K562 (cell line): ENCODE measurements around the gene TMBIM4. TPM values are rescaled to one million over a fixed set of nuclear protein-coding genes. Genes with fewer than 3 reads are reported as not detected.

Source experiments
- ATAC-seq: fragments of 200-7000 bp; cut with Tn5 transposase; 3 replicates; pipeline ENCODE4 v1.9.1; 2020; ENCODE audit warnings: moderate library complexity
- BruUV-seq: library from RNA; stranded (reverse); fragments of 400-500 nt; replicated peaks from 2 replicates; lab custom pipeline; 2021; lab: Mats Ljungman, UMichigan
- CTCF ChIA-PET: fragments of 300-600 bp; formaldehyde crosslinking; extraction: SDS; loops from one replicate; lab custom pipeline; 2021; ENCODE audit warnings: low intra/inter-chr PET ratio; lab: Yijun Ruan, JAX
- POLR2A ChIA-PET: fragments of 300-600, 350-650 bp; sonication (Branson Sonifier 250); formaldehyde crosslinking; extraction: SDS; loops from one replicate; lab custom pipeline; 2021; ENCODE audit warnings: antibody characterized with exemption, inconsistent platforms; lab: Yijun Ruan, JAX
- DNase-seq, 4 experiments: peaks; one replicate each; pipeline versions ENCODE4 v3.0.0 to v3.0.0-alpha.2; 2011 to 2018; ENCODE audit warnings: low spot score in 3 of 4, mixed read lengths in 3 of 4; ENCODE audit errors: extremely low read depth in 1 of 4
- FAIRE-seq: peaks from 2 replicates; lab custom pipeline; 2011; peaks lifted over from hg19 to GRCh38; lab: Jason Lieb, UNC
- H2AFZ ChIP-seq: 2 replicates; pipeline ENCODE4 v1.6.0; 2011; ENCODE audit warnings: low read depth, low read length, control low read depth, inconsistent platforms
- H3K27ac ChIP-seq: fragments of 200-600 bp; 3 replicates; pipeline ENCODE4 v1.8.0; 2011; ENCODE audit warnings: low read depth, mild to moderate bottlenecking, control low read depth, inconsistent platforms, low read length, moderate library complexity, mixed read lengths; ENCODE audit errors: extremely low read depth
- H3K27me3 ChIP-seq, 2 experiments: fragments of 300-600 bp in 1 of 2; 2 replicates in 1 of 2; 3 replicates in 1 of 2; pipeline versions ENCODE4 v1.6.0 to v1.8.0; 2011; ENCODE audit warnings: inconsistent platforms in 2 of 2, low read length in 2 of 2, mild to moderate bottlenecking in 1 of 2, mixed read lengths in 1 of 2, moderate library complexity in 1 of 2; ENCODE audit not compliant: control insufficient read depth in 2 of 2, insufficient read depth in 2 of 2
- H3K36me3 ChIP-seq: fragments of 300-600 bp; 3 replicates; pipeline ENCODE4 v1.8.0; 2011; ENCODE audit warnings: mild to moderate bottlenecking, low read length, inconsistent platforms; ENCODE audit not compliant: control insufficient read depth, insufficient read depth
- H3K4me1 ChIP-seq, 2 experiments: fragments of 200-600 bp in 1 of 2; replicated peaks in 1 of 2; 2 replicates in 1 of 2; 3 replicates in 1 of 2; pipeline versions ENCODE4 v1.5.1 to v1.8.0; 2011; ENCODE audit warnings: inconsistent platforms in 2 of 2, low read length in 2 of 2, mild to moderate bottlenecking in 1 of 2, mixed read lengths in 1 of 2, moderate library complexity in 1 of 2; ENCODE audit not compliant: control insufficient read depth in 2 of 2, insufficient read depth in 2 of 2
- H3K4me2 ChIP-seq: 2 replicates; pipeline ENCODE4 v1.6.1; 2011; ENCODE audit warnings: low read length, control low read depth, inconsistent platforms, mixed read lengths; ENCODE audit not compliant: insufficient read depth
- H3K4me3 ChIP-seq: fragments of 200-600 bp; sonication (generic), shearing (Covaris generic); 2 replicates; pipeline ENCODE4 v1.5.1; 2016; ENCODE audit warnings: control low read depth, inconsistent platforms
- H3K79me2 ChIP-seq: fragments of 200-600 bp; 3 replicates; pipeline ENCODE4 v1.8.0; 2011; ENCODE audit warnings: low read length, inconsistent platforms; ENCODE audit not compliant: control insufficient read depth, insufficient read depth
- H3K9ac ChIP-seq, 2 experiments: 2 replicates each; pipeline versions ENCODE4 v1.6.0 to v1.6.1; 2011; ENCODE audit warnings: low read depth in 2 of 2, low read length in 2 of 2, control low read depth in 1 of 2, inconsistent platforms in 1 of 2, mild to moderate bottlenecking in 1 of 2, mixed read lengths in 1 of 2; ENCODE audit not compliant: insufficient read depth in 1 of 2
- H3K9me1 ChIP-seq: one replicate; pipeline ENCODE4 v1.6.0; 2011; ENCODE audit warnings: inconsistent platforms, mild to moderate bottlenecking, low read length, moderate library complexity; ENCODE audit not compliant: control insufficient read depth, insufficient read depth
- H3K9me3 ChIP-seq: replicated peaks from 2 replicates; pipeline ENCODE4 v1.5.1; 2011; ENCODE audit warnings: low read depth, low read length, inconsistent platforms; ENCODE audit not compliant: control insufficient read depth, insufficient read depth
- H4K20me1 ChIP-seq: replicated peaks from 2 replicates; pipeline ENCODE4 v1.6.1; 2011; ENCODE audit warnings: low read length, inconsistent platforms, mixed read lengths; ENCODE audit not compliant: control insufficient read depth, insufficient read depth
- ARID2 ChIP-seq: fragments of 450-650 bp; IDR thresholded peaks from 2 replicates; pipeline ENCODE4 v1.6.1; 2017; ENCODE audit warnings: antibody characterized with exemption, mild to moderate bottlenecking
- KDM2B ChIP-seq: fragments of 250-450 bp; sonication (Bioruptor Pico); IDR thresholded peaks from 2 replicates; pipeline ENCODE4 v1.8.0; 2021; ENCODE audit warnings: mild to moderate bottlenecking, moderate library complexity
- SPI1 ChIP-seq: IDR thresholded peaks from 2 replicates; pipeline ENCODE4 v1.6.1; 2011; ENCODE audit warnings: low read depth, low read length, control low read depth, borderline replicate concordance
- TARDBP ChIP-seq: fragments of 450-650 bp; IDR thresholded peaks from 2 replicates; pipeline ENCODE4 v1.6.1; 2016
- WGBS: fragments of 100-300 bp; shearing (Covaris generic); methylation state at CpG from one replicate; pipeline ENCODE4 v1.1.6; 2016; ENCODE audit warnings: low coverage, mixed read lengths; ENCODE audit not compliant: insufficient coverage; ENCODE audit errors: missing lambda C conversion rate; 5-methylcytosine and 5-hydroxymethylcytosine counted together
- in situ Hi-C: fragments of 300-500 bp; cut with MboI; formaldehyde crosslinking; loops from 4 replicates; pipeline ENCODE4 v1.15.0; 2018; ENCODE audit warnings: inconsistent platforms, mixed read lengths
- intact Hi-C: fragments of 100-400 bp; cut with micrococcal nuclease; formaldehyde crosslinking; loops from 2 replicates; pipeline ENCODE4 v1.14.2; 2022
- polyA plus RNA-seq, 8 experiments: library from polyadenylated mRNA; depleted of rRNA in 4 of 8; stranded (reverse) in 5 of 8; unstranded in 3 of 8; fragments of >200 nt; fragmentation: Nextera tagmentation in 2 of 8; fragmentation: Illumina TruSeq in 1 of 8; extraction: Ambion mirVana in 2 of 8; extraction: Trizol in 1 of 8; gene quantifications; 2 replicates each; pipeline versions ENCODE4 v1.2.1 to v1.2.3, GENCODE V29; 2011 to 2014; ENCODE audit warnings: inconsistent platforms in 1 of 8, missing spikeins in 1 of 8
- total RNA-seq, 7 experiments: library from RNA; depleted of rRNA in 6 of 7; stranded (reverse); fragments of >200 nt in 6 of 7; fragmentation: Illumina TruSeq in 2 of 7; extraction: Trizol in 2 of 7; gene quantifications; 2 replicates each; pipeline versions ENCODE4 v1.2.1 to v1.2.3, GENCODE V29; 2011 to 2021; ENCODE audit warnings: low replicate concordance in 1 of 7
- TF ChIP-seq, protein P1 (sequence below): sonication (generic); formaldehyde crosslinking; IDR thresholded peaks from 2 replicates; pipeline ENCODE4 v1.8.0; 2022; ENCODE audit warnings: missing genetic modification reagents, mild to moderate bottlenecking, borderline replicate concordance
- TF ChIP-seq, protein P2 (sequence below): fragments of 450-650 bp; formaldehyde crosslinking; conservative IDR thresholded peaks from 2 replicates; pipeline ENCODE4 v1.4.0; 2022; ENCODE audit warnings: mild to moderate bottlenecking, missing genetic modification characterization

The TMBIM4 gene
- total and polyA plus RNA-seq, 9 of the 15 experiments (the other 6 are each of a cell fraction or from before 2014, with no cell fraction given) = 18.6 to 272 (median 50.0) TPM

DNA sequence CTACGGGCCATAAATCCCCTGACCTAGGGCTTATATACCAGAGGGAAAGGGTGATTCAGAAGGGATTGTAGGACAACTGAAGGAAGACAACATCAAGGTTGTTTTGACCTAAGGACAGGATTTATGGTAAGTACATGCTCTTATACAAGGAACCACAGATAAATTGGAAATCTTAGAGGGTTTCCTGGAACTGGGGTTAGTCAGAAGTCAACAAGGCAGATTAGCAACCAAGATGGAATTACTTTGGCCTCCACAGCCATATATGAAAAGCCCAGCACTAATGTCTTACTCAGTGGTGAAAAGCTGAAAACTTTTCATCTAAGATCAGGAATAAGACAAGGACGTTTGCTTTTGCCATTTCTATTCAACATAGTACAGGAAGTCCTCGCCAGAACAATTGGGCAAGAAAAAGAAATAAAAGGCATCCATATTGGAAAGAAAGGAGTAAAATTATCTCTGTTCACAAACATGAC, 5.4 kb downstream of the TMBIM4 start (continued):
- TF ChIP-seq, protein P1, sequence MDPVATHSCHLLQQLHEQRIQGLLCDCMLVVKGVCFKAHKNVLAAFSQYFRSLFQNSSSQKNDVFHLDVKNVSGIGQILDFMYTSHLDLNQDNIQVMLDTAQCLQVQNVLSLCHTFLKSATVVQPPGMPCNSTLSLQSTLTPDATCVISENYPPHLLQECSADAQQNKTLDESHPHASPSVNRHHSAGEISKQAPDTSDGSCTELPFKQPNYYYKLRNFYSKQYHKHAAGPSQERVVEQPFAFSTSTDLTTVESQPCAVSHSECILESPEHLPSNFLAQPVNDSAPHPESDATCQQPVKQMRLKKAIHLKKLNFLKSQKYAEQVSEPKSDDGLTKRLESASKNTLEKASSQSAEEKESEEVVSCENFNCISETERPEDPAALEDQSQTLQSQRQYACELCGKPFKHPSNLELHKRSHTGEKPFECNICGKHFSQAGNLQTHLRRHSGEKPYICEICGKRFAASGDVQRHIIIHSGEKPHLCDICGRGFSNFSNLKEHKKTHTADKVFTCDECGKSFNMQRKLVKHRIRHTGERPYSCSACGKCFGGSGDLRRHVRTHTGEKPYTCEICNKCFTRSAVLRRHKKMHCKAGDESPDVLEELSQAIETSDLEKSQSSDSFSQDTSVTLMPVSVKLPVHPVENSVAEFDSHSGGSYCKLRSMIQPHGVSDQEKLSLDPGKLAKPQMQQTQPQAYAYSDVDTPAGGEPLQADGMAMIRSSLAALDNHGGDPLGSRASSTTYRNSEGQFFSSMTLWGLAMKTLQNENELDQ = no peak
- TF ChIP-seq TARDBP = no peak

DNA sequence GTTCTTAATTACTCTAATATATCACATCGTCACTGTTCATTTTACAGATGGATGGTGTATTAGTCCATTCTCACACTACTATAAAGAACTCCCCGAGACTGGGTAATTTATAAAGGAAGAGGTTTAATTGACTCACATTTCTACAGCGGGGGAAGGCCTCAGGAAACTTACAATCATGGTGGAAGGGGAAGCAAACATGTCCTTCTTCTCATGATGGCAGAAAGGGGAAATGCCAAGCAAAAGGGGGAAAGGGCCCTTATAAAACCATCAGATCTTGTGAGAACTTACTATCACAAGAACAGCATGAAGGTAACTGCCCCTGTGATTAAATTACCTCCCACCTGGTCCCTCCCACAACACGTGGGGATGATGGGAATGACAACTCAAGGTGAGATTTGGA, 6.5 kb downstream of the TMBIM4 start:
- no peaks in the 10 kb centered on the region for H3K9me1 ChIP-seq
- no peaks in the 10 kb centered on the region; the same call in 1 of the 2 replicates for H4K20me1 ChIP-seq
- H3K4me2 ChIP-seq = no peak overlapping the region
- no TSS peak for BruUV-seq
- no peak overlapping the region for H2AFZ ChIP-seq
- POLR2A ChIA-PET = no interaction called here
- no peaks in the 10 kb centered on the region for H3K9me3 ChIP-seq
- no peak for FAIRE-seq
- no peak overlapping the region for H3K9ac ChIP-seq
- CTCF ChIA-PET = no interaction called here
- intact Hi-C loops = no loop called here
- peaks cover 17% of the 10 kb centered on the region for H3K36me3 ChIP-seq
- no peaks in the 10 kb centered on the region for H3K27me3 ChIP-seq
- 0 out of 2 replicates have a peak, but pooled peaks have one; percentile 8 for TF ChIP-seq SPI1
- no peak for TF ChIP-seq ARID2
- no peak for TF ChIP-seq KDM2B (CRISPR knock-in tag)
- TF ChIP-seq, protein P2, sequence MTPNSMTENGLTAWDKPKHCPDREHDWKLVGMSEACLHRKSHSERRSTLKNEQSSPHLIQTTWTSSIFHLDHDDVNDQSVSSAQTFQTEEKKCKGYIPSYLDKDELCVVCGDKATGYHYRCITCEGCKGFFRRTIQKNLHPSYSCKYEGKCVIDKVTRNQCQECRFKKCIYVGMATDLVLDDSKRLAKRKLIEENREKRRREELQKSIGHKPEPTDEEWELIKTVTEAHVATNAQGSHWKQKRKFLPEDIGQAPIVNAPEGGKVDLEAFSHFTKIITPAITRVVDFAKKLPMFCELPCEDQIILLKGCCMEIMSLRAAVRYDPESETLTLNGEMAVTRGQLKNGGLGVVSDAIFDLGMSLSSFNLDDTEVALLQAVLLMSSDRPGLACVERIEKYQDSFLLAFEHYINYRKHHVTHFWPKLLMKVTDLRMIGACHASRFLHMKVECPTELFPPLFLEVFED = no peak
- TF ChIP-seq, all 486 proteins: peak for 1
- no peak overlapping the region for H3K4me3 ChIP-seq
- H3K79me2 ChIP-seq = peaks cover 68% of the 10 kb centered on the region
- WGBS = 49% methylated on average over 3 of the region's 4 CpGs
- ATAC-seq (no peak), DNase-seq (no peak)
- in situ Hi-C loops = no loop called here
- H3K27ac ChIP-seq = no peak overlapping the region
- peaks cover 5 to 8% of the 10 kb centered on the region in 2 experiments; a peak in 4 of 5 replicates for H3K4me1 ChIP-seq
